SJCRH30 (cell line): ENCODE results near the gene BPIFB1. TPM values are rescaled to one million over a fixed set of nuclear protein-coding genes. Genes with fewer than 3 reads are reported as not detected.

Experiments
- DNase-seq, 2 experiments: peaks; one replicate each; pipeline ENCODE4 v3.0.0-alpha.2; 2015 to 2020
- H3K27ac ChIP-seq: fragments of 250-450 bp; sonication (Bioruptor Pico); 2 replicates; pipeline ENCODE4 v1.5.1; 2020; ENCODE audit warnings: mild to moderate bottlenecking, moderate library complexity
- H3K27me3 ChIP-seq: fragments of 250-450 bp; sonication (Bioruptor Pico); 2 replicates; pipeline ENCODE4 v1.5.1; 2020; ENCODE audit warnings: mild to moderate bottlenecking, moderate library complexity
- H3K36me3 ChIP-seq: fragments of 250-450 bp; sonication (Bioruptor Pico); 2 replicates; pipeline ENCODE4 v1.5.1; 2020; ENCODE audit warnings: mild to moderate bottlenecking, moderate library complexity
- H3K4me1 ChIP-seq: fragments of 250-450 bp; sonication (Bioruptor Pico); 2 replicates; pipeline ENCODE4 v1.5.1; 2020; ENCODE audit warnings: mild to moderate bottlenecking, moderate library complexity
- H3K4me3 ChIP-seq: fragments of 250-450 bp; sonication (Bioruptor Pico); 2 replicates; pipeline ENCODE4 v1.5.1; 2020; ENCODE audit warnings: mild to moderate bottlenecking, moderate library complexity
- H3K9me3 ChIP-seq: fragments of 250-450 bp; sonication (Bioruptor Pico); replicated peaks from 2 replicates; pipeline ENCODE4 v1.5.1; 2020; ENCODE audit warnings: mild to moderate bottlenecking, moderate library complexity
- total RNA-seq: library from RNA; depleted of rRNA; stranded (reverse); fragments of >200 nt; shearing (Covaris generic); gene quantifications from 2 replicates; pipeline ENCODE4 v1.2.3, GENCODE V29; 2014

Gene BPIFB1
- total RNA-seq, 1 experiment from 2014 or later, result not detected

DNA sequence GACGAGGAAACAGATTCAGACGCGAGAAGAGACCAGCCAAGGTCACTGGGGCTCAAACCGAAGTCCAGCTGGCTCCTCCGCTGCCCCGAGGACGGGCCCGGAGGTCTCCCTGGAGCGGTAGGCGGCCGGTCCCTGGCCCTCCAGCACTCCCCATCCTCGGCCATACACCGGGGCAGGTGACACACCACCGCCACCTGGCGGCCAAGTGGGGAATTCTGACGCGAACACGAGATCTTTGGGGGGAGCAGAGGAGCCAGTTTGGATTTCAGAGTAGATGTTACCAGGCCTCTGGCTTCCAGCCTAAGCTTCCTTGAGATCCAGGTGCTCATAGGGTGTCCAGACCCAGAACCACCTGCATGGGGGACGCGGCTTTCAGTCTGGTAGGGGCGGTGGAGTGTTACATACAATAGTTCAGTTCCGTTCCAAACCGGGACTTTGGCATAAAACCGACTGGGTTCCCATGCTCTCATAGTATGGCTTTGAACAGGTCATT, 16.1 kb downstream of the BPIFB1 start:
- peak; percentile 76 to 87 for DNase-seq
- no peak overlapping the region for H3K4me3 ChIP-seq
- H3K4me1 ChIP-seq, result no peaks in the 10 kb centered on the region
- no peak overlapping the region for H3K27ac ChIP-seq
- H3K36me3 ChIP-seq, result no peaks in the 10 kb centered on the region
- no peaks in the 10 kb centered on the region for H3K9me3 ChIP-seq
- peaks cover 25% of the 10 kb centered on the region for H3K27me3 ChIP-seq

DNA sequence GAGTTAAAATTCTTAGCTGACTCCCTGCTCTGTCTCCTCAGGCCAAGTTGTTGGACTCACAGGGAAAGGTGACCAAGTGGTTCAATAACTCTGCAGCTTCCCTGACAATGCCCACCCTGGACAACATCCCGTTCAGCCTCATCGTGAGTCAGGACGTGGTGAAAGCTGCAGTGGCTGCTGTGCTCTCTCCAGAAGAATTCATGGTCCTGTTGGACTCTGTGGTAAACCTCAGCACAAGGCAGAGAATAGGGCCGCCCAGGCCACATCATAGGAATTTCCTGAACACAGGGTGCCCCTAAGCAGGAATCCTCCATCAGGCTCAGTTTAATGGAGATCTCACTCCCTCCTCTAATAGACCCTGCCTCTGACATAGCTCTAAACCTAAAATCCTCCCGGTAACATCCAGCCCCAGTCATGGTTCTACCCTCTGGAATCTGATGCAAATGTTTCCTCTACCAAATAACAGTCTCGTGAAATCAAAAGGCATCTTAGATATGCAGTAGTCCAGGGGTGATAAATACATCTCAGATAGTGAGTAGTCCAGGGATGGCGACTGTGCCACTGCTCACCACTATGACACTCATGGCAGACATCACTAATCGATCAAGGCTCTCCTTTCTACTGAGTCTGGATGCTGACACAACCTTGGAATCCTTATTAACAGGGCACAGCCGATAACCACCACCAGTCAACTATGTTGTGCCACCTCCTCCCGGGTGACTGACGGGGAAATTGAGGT, 18.3 kb downstream of the BPIFB1 start:
- Histone ChIP-seq H3K9me3 (no peaks in the 10 kb centered on the region), H3K36me3 (no peaks in the 10 kb centered on the region)
- DNase-seq, result no peak

GRCh38 chr20:33303595-33303994, 20.6 kb downstream of the BPIFB1 start:
- no peaks in the 10 kb centered on the region for H3K4me1 ChIP-seq
- DNase-seq, result no peak
- H3K4me3 ChIP-seq, result no peak overlapping the region
- no peaks in the 10 kb centered on the region for H3K9me3 ChIP-seq
- H3K36me3 ChIP-seq, result no peaks in the 10 kb centered on the region
- H3K27ac ChIP-seq, result no peak overlapping the region
- H3K27me3 ChIP-seq, result peaks cover 8% of the 10 kb centered on the region; the same call in 1 of the 2 replicates

More for the DNA sequence above, 18.3 kb downstream of the BPIFB1 start:
- Histone ChIP-seq H3K27ac (no peak overlapping the region), H3K4me1 (no peaks in the 10 kb centered on the region), H3K4me3 (no peak overlapping the region), H3K27me3 (peaks cover 24% of the 10 kb centered on the region)

DNA sequence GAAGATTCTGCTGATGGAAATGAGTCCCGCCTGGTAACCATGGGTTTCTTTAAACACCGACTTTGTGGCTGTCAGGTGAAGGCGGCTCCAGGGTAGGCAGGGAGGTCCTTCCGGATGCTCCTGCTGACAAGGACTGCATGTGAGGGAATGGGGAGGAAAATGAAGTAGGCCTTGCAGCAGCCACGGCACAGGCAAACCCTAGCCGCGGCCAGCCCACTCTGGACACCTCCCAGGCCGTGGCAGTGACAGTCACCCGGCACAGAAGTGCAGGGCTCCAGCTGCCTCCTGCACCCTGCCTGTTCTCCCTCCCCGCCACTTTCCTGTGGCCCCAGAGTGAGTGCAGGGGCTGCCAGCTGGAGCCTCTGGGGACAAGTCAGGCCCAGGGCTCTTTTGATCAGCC, 21.0 kb downstream of the BPIFB1 start:
- Histone ChIP-seq H3K4me3 (no peak overlapping the region), H3K4me1 (no peaks in the 10 kb centered on the region), H3K9me3 (no peaks in the 10 kb centered on the region), H3K27me3 (peaks cover 8% of the 10 kb centered on the region; the same call in 1 of the 2 replicates), H3K36me3 (no peaks in the 10 kb centered on the region), H3K27ac (no peak overlapping the region)
- DNase-seq, result no peak

GRCh38 chr20:33305589-33306057, 22.6 kb downstream of the BPIFB1 start:
- H3K4me3 ChIP-seq, result no peak overlapping the region
- H3K9me3 ChIP-seq, result no peaks in the 10 kb centered on the region
- no peak overlapping the region for H3K27ac ChIP-seq
- peaks cover 8% of the 10 kb centered on the region; the same call in 1 of the 2 replicates for H3K27me3 ChIP-seq
- H3K36me3 ChIP-seq, result no peaks in the 10 kb centered on the region
- H3K4me1 ChIP-seq, result no peaks in the 10 kb centered on the region
- peak; percentile 30 to 54 for DNase-seq

DNA sequence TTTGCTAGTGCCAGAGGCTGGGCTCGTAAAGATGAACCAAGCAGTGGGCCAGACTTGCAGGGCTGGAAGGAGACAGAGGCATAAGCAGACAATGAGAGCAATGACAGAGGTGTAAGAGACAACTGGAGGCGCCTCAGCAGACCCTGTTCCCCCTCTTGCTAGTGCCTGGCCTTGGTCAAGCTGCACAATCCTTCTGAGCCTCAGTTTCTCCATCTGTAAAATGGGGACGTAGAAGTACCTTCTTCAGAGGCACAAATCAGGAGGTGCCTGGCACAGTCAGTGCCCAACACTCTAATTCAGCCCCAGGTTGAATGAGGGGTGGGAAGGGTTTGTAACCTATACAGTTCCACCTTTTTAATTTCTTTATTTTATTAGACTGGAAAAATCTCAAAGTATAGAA, 23.2 kb downstream of the BPIFB1 start:
- H3K36me3 ChIP-seq, result no peaks in the 10 kb centered on the region
- no peak overlapping the region for H3K27ac ChIP-seq
- H3K9me3 ChIP-seq, result no peaks in the 10 kb centered on the region
- no peak overlapping the region for H3K4me3 ChIP-seq
- peaks cover 8% of the 10 kb centered on the region; the same call in 1 of the 2 replicates for H3K27me3 ChIP-seq
- no peak for DNase-seq
- H3K4me1 ChIP-seq, result no peaks in the 10 kb centered on the region

GRCh38 chr20:33306807-33307206, 23.8 kb downstream of the BPIFB1 start:
- no peak overlapping the region for H3K4me3 ChIP-seq
- H3K9me3 ChIP-seq, result no peaks in the 10 kb centered on the region
- H3K27me3 ChIP-seq, result peaks cover 8% of the 10 kb centered on the region; the same call in 1 of the 2 replicates
- H3K27ac ChIP-seq, result no peak overlapping the region
- no peaks in the 10 kb centered on the region for H3K36me3 ChIP-seq
- no peak for DNase-seq
- H3K4me1 ChIP-seq, result no peaks in the 10 kb centered on the region

DNA sequence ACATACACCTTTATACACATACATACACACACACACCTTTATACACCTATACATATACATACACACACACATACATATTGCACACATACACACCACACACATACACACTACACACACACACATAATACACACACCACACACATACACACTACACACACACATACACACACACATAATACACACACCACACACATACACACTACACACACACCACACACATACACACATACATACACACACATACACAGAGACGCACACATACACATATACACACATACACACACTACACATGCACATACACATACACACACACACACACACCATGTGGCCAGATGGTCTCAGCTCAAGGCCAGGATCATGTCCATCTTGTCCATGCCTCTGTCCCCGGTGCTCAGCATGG, 25.7 kb downstream of the BPIFB1 start:
- no peak for DNase-seq
- Histone ChIP-seq H3K9me3 (no peaks in the 10 kb centered on the region), H3K36me3 (no peaks in the 10 kb centered on the region), H3K27me3 (no peaks in the 10 kb centered on the region; the same call in 1 of the 2 replicates), H3K27ac (no peak overlapping the region), H3K4me3 (no peak overlapping the region), H3K4me1 (no peaks in the 10 kb centered on the region)

- no peaks in the 10 kb centered on the region for H3K36me3 ChIP-seq
- no peak for DNase-seq
- H3K9me3 ChIP-seq, result no peaks in the 10 kb centered on the region
- H3K27me3 ChIP-seq, result no peaks in the 10 kb centered on the region; the same call in 1 of the 2 replicates
- H3K27ac ChIP-seq, result no peak overlapping the region
- no peaks in the 10 kb centered on the region for H3K4me1 ChIP-seq
- H3K4me3 ChIP-seq, result no peak overlapping the region
These were observed 26.6 kb downstream of the BPIFB1 start for GRCh38 chr20:33309631-33310030.

GRCh38 chr20:33310327-33310899, 27.4 kb downstream of the BPIFB1 start:
- no peak for DNase-seq
- no peak overlapping the region for H3K4me3 ChIP-seq
- H3K4me1 ChIP-seq, result no peaks in the 10 kb centered on the region
- peaks cover 6% of the 10 kb centered on the region; the same call in 1 of the 2 replicates for H3K27me3 ChIP-seq
- no peak overlapping the region for H3K27ac ChIP-seq
- no peaks in the 10 kb centered on the region for H3K36me3 ChIP-seq
- no peaks in the 10 kb centered on the region for H3K9me3 ChIP-seq

GRCh38 chr20:33311011-33311410, 28.0 kb downstream of the BPIFB1 start:
- DNase-seq, result no peak
- Histone ChIP-seq H3K4me1 (no peaks in the 10 kb centered on the region), H3K27ac (no peak overlapping the region), H3K4me3 (no peak overlapping the region), H3K36me3 (no peaks in the 10 kb centered on the region), H3K27me3 (peaks cover 9% of the 10 kb centered on the region; the same call in 1 of the 2 replicates), H3K9me3 (no peaks in the 10 kb centered on the region)

GRCh38 chr20:33311996-33312395, 29.0 kb downstream of the BPIFB1 start:
- no peak for DNase-seq
- Histone ChIP-seq H3K27me3 (peaks cover 9% of the 10 kb centered on the region; the same call in 1 of the 2 replicates), H3K9me3 (no peaks in the 10 kb centered on the region), H3K27ac (no peak overlapping the region), H3K36me3 (no peaks in the 10 kb centered on the region), H3K4me3 (no peak overlapping the region), H3K4me1 (no peaks in the 10 kb centered on the region)

- Histone ChIP-seq H3K27ac (no peak overlapping the region), H3K9me3 (no peaks in the 10 kb centered on the region), H3K4me3 (no peak overlapping the region), H3K27me3 (peaks cover 13% of the 10 kb centered on the region), H3K4me1 (no peaks in the 10 kb centered on the region), H3K36me3 (no peaks in the 10 kb centered on the region)
- no peak for DNase-seq
These were observed 29.6 kb downstream of the BPIFB1 start for GRCh38 chr20:33312583-33312982.

DNA sequence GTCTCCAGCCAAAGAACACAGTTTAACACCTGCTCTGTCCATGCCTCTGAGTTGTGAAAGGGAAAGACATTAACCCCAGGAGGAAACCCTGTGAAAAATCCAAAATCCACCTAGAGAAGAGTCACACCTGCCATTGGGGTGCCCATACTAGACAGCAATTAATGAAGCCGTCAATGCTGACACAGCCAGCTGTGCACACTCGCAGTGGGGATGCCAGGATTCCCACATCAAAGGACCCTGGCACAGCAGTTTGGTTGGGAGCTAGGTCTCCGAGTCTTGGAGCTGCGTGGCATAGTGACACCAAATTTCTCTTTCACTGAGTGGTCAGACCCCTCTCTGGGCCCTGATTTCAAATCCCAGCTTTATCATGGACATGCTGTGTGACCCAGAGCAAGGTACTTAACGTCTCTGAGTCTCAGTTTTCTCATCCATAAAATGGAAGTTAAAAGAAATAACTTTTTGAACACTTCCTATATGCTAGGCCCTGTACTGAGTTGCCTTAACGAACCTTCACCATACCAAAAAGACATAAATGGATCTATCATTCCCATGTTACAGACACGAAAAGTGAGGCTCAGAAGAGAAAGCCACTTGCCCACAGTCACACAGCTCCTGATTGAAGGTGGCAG, 30.8 kb downstream of the BPIFB1 start:
- Histone ChIP-seq H3K9me3 (no peaks in the 10 kb centered on the region), H3K27ac (no peak overlapping the region), H3K4me1 (no peaks in the 10 kb centered on the region), H3K4me3 (no peak overlapping the region), H3K27me3 (peaks cover 25% of the 10 kb centered on the region), H3K36me3 (no peaks in the 10 kb centered on the region)
- no peak for DNase-seq

- Histone ChIP-seq H3K4me1 (no peaks in the 10 kb centered on the region), H3K27ac (no peak overlapping the region), H3K36me3 (no peaks in the 10 kb centered on the region), H3K9me3 (no peaks in the 10 kb centered on the region), H3K27me3 (peaks cover 33% of the 10 kb centered on the region), H3K4me3 (no peak overlapping the region)
- no peak for DNase-seq
These were observed 33.3 kb downstream of the BPIFB1 start for GRCh38 chr20:33316343-33316742.
